GM21717 (cell line): Measurements from ENCODE around the gene PPFIBP2.
A peak's percentile ranks its signal among the peaks of the same experiment; 100 is the strongest.
"Not testable (repeated sequence)": the region's sequence is repeated elsewhere in the genome, so short reads cannot be mapped to it uniquely, and the experiment has no call there.

Source experiments
- ATAC-seq: cut with Tn5 transposase; IDR thresholded peaks from one replicate; pipeline ENCODE4 v1.9.1; 2021; ENCODE audit warnings: mild to moderate bottlenecking, moderate library complexity; ENCODE audit not compliant: unreplicated experiment

Gene PPFIBP2

DNA sequence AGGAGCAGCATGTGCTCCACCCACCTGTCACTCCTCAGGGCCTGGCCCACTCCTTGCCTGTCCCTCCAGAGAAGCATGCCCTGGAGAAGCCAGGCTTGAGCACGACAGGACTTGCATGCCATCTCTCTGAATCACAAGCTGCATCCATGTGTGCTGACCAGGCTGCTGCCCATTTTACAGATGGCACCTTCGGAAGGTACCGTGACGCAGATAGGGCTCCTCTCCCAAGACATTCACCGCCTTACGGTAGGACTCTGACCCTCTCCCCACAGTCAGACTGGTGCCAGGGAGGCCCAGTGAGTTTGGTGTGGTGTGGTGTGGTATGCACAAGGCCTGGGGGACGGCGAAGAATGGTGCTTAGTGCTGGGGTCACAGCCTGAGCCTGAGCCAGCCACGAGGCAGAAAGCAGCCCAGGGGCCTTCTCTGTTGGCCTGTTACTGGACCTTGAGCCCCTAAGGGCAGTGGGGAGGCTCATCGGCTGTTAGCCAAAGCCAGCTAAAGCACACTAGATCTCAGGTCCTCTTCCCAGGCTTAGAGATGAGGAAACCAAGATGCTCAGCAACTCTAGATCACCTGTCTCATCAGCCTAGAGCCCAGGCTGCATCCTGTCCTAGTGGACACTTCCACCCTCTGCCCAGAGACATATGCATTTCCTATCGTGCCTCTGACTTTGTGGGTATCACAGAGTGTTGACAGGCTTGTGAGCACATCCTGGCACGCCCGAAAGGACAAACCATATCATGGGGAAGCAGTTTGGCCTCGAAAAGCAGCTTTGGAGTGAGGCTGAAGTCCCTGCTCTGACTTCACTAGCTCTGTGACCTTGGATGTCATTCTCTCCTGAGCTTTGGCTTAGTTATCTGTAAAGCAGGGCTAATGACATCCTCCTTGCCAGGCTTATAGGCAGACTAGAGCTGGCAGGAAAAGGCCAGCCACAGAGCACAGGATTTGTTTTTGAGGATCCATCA lies 141.7 kb downstream of the PPFIBP2 start:
- ATAC-seq = no peak

DNA sequence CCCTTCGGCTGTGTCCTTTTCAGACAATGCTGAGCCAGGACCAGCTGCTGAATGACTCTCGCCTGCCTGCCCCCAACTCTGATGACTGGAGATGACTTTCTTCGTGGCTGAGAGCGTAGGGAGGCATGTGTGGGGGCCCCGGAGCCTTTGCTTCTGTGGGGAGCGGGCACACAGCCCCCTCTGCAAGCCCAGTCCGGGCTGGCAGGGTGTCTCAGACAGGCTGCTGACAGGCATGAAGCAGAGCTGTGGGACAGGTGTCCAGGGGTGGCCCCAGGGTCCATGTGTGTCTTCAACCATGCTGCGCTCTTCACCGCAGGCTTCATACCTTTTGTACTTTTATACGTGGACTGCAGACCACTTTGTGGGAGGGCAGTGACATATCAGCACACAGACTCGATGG lies 142.9 kb downstream of the PPFIBP2 start:
- ATAC-seq = no peak

DNA sequence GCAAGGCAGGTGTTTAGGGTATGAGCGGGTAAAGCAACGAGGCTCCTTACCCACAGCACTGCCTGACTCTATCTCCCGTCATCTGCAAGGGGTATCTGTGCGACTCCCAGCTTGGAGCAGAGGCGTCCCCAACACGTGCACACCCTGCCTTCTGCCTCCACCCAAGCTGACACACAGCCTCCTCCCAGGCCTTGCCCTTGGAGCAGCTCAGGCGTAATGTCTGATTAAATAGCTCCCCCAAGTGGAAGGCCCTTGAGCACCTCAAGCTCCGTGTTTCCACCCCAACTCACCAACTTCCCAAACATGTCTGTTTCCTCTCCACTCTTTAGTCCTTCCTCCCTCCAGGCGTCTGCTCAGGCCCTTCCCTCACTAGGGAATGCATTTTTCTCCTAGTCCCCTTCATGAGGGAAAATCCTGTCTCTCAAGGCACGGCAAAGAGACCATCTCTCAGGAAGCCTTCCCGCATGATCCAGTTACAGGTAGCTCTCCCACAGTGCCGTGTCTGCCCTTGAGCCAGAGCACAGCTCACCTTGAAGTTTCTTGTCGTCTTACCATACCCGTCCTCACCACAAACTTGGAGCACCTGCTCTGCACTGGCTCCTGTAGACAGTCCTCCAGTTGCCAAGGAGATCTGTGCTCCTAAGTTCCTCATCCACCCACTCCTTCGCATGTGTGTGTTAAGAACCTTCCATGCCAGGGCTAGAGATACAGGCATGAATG lies 143.7 kb downstream of the PPFIBP2 start:
- no peak for ATAC-seq

DNA sequence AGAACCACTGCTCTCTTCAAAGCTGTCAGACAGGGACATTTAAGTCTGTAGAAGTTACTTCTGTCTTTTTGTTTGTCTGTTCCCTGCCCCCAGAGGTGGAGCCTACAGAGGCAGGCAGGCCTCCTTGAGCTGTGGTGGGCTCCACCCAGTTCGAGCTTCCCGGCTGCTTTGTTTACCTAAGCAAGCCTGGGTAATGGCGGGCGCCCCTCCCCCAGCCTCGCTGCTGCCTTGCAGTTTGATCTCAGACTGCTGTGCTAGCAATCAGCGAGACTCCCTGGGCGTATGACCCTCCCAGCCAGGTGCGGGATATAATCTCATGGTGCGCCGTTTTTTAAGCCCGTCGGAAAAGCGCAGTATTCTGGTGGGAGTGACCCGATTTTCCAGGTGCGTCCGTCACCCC lies 149.7 kb downstream of the PPFIBP2 start:
- ATAC-seq = not testable (repeated sequence)

DNA sequence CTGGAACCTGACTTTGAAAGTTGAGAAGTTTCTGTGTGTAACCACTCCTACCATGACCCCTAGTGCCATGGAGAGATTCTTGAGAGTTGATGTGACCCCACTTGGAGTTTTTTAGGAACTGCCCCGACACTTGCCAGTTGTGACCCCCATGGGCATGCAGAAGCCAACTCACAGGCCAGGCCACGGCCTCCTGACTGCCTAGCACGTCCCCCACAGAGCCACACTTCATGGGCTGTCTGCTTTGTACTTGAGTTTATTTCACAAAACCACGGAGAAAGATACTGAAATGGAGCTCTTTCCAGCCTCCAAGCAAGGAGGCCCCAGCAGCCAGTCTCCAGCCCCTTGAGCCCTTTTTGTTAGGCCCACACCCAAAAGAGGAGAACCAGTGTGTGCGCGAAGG lies 151.1 kb downstream of the PPFIBP2 start:
- no peak for ATAC-seq

DNA sequence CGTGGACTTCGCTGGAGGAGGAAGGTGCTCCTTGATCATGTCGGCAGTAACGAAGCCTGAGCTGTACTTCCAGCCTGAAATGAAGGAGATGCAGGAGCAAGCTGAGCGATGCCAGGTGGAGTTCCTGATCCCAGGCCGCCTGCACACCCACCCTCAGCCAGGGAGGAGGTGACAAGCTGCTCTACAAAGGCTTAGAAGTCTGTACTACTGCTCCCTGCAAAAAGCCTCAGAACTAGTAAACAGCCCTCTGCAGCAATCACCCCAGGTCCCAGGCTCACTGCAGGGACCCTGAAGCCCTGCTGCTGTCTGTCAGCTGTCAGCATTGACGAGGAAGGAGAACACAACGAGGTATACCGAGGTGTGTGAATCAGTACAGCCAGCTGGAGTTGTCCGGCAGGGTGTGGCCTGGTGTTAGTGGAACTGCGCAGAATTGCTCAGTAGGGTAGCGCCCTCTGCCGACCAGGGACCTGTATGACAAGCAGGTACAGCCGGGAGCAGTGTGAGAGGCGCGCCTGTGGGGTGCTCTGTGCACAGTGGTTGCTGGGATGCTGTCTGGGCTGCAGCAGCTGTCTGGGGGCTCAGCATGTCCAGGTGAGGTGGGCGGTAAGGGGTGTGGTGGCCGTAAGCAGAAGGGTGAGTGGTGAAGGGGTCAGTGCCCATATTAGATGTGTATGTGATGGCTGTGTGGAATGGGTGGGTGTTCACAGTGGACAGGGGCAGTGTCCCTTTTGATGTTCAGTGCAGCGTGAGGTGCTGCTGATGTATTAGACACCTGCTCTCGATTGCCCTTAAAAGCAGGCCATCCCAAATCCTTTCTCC lies 151.9 kb downstream of the PPFIBP2 start:
- peak; percentile 97 for ATAC-seq

DNA sequence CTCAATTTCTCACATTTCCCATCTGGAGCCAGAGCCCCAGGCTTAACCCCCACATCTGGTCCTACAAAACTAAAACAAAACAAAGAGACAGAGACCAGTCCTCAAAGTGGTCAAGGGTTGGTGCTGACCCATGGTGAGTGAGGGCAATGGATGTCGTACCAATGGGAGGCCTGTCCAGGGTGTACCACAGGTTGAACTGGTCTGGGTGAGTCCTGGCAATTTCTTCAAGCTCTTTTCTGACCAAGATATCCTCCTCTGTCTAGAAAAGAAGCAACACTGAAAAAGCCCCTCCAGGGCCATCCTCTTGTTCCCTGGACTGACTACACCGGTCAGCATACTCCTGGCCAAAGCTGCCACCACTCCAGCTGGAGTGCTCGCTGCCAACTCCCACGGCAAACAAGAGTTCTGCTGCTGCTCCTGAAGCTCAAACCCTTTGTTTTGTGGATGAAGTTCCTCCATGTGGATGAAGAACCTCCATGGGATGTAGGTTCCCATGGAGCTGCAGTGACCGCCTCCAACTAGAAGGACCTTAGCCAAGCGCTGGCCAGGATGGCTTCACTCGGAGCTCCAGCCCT lies 152.6 kb downstream of the PPFIBP2 start:
- no peak for ATAC-seq

DNA sequence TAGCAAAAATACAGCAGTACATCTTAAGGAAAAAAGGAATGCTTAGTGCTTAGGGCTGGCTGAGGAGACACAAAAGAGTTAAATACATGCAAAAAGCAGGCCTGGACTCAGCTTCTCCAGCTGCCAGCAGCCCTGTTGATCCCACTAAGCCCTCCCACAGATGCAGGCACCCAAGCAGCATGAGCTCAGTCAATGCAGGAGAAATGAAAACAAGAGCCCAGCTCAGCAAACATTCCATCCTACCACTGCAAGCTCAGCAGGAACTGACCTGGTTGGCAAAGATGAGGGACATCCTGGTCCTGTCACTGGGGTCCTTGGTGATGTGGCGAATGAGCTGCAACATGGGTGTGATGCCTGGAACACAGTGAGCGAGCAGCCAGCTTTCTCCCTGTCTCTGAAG lies 153.7 kb downstream of the PPFIBP2 start:
- ATAC-seq = no peak

DNA sequence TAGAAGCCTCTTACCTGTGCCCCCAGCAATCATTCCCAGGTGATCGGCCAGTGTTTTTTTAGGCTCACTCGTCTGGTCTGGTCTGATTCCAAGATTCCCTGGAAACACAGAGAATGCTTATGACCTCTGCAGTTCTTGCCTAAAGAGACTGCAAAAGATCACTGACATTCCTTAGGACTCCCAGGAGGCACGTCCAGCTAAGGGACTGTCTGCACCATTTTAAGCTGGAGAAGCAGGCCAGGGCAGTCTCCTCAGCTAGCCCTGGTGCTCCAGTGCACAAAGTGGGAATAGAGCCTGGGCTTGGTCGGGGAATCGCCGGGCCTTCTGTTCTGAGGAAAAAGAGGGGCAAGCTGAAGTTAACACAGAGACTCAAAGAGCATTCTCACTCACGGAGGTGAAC lies 154.7 kb downstream of the PPFIBP2 start:
- no peak for ATAC-seq

DNA sequence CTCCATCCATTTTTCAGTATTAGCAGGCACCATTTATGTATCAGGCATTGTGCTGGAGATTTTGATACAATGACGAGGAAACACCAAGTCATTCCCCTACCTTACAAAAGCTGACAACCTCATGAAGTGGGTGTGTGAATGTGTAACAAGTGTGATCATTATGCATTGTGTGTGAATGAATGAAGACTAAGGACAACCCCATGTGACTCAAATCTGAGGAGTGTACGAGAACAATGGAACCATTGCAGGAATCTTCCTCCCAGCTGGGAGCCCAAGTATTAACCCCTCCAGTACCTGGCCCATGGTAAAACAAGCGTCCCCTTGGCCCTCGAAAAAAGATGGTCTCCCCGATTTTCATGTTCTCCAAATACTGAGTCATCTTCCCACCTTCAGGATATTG lies 155.1 kb downstream of the PPFIBP2 start:
- ATAC-seq = no peak

DNA sequence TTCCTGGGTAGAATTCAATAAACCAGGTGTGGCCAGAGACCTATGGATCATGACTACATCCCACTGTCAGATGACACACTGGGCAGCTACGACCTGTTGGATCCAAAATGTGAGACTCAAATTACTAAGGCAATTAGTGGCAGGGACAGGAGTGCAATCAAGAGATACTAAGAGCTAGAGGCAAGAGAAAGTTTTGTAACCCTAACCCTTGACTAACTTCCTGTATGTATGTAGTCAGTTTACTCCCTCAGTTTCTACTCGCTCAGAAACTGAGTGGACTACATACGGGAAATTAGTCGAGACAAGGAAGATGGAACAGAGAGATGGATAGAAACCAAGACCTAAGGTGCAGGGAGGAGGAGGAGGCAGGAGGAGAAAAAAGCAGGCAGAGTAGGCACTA lies 156.8 kb downstream of the PPFIBP2 start:
- no peak for ATAC-seq

DNA sequence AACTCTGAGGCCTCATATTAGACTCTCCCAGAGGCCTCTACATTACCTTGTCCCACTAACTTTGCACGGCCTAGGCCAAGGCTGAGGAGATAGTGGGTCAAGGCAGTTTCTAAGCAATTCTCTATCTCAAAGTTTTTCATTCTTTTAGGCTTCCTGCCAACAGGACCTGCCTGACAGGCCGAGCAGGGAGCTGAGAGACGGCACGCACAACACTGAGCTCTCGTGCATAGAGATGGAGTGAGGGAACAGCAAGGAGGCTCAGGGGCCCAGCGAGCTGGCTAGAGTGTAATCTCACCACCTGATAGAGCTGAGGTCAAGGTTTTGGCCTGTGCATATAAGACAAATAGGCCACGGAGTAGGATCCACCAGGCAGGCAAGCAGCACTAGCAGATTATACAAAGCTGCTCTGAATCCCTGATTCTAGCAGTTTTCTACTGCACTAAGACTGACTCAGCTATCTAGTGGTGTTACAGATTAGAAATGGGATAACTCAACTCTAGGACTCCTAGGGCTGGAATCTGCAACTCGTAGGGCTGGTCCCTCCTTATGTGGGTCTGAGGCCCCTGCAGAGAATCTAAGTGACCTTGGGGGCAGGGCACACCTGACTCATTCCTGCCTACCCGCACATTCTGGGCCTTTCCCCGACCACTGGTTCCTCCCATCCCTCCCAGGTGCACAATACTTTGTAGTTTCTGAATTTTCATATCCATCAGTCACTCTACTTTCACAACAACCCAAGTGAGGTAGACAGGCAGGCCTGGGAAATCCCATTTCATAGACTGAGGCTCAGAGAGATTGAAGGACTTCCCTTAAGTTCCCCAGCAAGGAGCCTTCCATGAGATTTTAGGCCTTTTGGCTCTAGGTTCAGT lies 157.8 kb downstream of the PPFIBP2 start:
- ATAC-seq = peak; percentile 84

DNA sequence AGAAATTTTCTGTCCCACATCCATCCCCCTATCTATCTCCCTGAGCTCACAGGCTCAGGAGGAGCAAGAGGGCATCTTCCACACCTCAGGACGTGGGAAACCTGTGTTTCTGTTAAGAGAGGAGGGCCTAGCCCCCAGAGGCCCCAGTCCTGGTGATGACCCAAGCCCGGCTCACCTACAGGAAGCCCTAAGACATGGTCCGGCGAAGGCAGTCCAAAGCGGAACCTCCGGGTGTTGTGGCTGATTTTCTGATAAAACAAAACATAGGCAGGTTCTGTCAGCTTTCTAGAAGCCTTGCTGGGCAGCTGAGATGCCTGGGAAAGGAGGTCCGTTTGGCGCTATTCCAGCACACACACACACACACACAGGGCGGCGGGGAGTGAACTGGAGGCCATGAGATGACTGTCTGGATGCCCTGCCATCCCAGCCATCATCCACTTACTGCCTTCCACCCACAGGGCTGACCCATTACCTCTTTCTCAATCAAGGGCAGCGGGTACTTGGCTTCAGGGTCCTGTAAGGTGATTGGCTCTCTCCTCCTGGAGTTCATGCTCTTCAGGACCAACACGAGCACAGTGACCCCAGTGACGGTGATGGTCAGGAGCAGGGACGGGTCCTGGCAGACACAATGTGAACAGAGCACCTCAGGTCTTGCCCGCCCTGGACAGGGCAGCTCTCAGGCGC lies 158.6 kb downstream of the PPFIBP2 start:
- ATAC-seq = peak; percentile 19

DNA sequence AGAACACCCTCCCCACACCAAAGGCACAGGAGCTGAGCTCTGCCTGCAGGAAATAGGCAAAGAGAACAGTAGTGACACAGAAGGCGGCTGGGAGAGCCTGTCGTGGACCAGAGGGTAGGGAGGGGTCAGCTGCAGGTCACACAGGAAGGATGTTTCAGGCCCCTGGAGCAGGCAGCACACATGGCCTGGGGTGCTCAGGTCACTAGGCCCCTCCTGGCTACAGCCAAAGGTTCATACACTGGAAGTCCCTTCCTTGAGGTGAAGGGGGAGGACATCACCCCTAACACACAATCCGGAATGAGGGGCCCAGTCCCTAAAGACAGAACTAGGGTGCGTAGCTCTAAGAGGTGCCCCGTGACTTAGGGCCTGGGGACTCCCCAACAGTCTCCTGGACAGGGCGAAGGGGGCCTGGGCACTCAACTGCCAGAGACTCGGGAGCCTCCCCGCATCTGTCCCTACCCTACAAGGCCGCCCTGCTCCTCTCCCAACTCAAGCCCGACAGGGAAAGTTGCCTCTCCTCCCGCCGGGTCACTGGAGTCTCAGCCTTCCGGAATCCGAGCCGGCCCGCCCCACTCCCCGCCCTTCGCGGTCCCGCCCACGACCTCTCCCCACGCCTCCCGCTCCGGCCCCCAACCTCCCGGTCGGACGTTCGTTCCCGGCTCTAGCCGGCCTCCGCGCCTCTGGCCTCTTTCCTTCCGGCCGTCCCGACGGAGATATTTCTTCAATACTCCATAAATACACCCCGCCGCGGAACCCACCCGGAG lies 159.3 kb downstream of the PPFIBP2 start, which contains the start of gene CYB5R2:
Gene CYB5R2 (minus strand): TSS at position 541 of the 764 bp plus-strand sequence. CDS start 675 bp downstream, outside the sequence.
- no peak for ATAC-seq

DNA sequence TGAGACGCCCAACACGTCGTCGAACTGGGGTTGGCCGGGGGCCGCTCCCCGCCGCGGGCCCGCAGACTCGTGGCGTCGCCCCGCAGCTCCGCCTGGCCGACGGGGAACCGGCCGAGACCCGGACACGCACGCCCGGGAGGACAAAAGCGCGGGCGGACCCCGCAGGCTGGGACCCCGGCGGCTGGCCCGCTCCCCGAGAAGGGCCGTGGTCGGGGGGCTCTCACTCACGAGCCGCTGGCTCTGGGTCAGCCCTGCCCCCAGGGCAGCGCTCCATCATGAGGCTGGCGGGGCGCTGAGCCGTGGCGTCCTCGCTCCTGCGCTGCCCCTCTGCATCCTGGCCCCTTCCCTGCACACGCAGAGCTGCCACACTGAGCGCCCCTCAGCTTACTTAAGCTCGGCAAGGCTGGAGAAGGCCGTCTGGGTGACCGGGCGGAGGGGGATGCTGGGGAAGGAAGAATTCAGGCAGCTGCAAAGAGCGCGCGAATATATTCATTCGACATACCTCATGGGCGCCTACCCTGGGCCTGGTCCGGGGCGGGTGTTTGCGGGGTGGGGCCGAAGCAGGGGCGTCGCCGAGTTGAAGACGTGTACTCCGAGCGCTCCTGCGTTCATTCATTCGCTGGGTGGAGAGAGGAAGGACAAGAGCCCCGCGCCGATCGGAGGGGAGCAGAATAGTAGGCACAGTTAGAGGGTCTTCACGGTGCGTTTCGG lies 160.1 kb downstream of the PPFIBP2 start:
- ATAC-seq = no peak

DNA sequence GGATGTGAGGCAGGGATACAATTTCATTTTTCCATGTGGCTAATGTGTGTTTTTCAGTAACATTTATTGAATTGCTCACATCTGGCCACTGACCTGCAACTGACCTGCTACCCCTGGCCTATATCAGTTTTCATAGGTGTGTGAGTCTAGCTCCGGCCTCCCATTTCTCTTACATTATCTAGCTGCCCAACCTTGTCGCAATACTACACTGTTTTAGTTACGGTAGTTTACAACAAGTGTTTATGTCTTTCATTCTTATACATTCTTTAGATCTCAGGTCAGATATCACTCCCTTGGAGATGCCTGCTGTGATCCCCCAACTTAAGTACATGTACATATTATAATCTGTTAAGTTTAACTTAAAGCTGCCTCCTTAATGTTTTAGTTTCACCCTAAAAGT lies 161.8 kb downstream of the PPFIBP2 start:
- no peak for ATAC-seq

DNA sequence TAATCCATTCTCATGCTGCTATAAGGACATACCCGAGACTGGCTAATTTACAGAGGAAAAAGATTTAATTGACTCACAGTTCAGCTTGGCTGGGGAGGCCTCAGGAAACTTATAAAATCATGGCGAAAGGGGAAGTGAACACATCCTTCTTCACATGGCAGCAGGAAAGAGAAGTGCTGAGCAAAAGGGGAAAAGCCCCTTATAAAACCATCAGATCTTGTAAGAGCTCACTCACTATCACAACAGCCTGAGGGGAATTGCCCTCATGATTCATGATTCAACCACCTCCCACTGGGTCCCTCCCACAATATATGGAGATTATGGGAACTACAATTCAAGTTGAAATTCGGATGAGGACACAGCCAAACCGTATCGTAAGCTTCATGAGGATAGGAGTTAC lies 163.3 kb downstream of the PPFIBP2 start:
- no peak for ATAC-seq

DNA sequence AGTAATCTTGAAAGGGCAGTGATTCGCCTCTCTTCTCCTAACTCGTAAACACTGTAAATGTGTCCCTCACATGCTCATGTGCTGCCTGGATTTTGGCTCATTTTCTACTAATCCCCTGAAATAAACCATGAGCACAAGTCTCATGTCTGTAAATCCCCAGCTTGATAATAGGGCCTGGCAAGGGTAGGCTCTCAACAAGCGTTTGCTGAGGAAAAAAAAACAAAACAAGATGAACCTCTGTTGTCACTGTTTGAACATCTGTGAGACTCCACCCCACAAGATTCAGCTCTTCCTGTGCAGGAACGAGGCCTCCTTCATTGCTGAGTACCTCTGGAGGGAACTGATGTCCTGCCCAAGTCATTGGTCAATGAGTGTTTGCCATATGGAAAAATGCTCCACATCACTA lies 164.0 kb downstream of the PPFIBP2 start:
- no peak for ATAC-seq
